Heart left ventricle (tissue), 13 donors: Measurements from ENCODE around the gene CHL1.

Experiments
- CTCF ChIP-seq, 12 donors: fragments of 200-600 bp; sonication (generic) in 4 of 12; IDR thresholded peaks; one replicate each; pipeline versions ENCODE4 v1.5.0 to v1.8.0; 2018 to 2022; ENCODE audit warnings: antibody characterized with exemption in 12 of 12, mild to moderate bottlenecking in 5 of 12
- POLR2A ChIP-seq, 2 donors: fragments of 450-650 bp; IDR thresholded peaks; one replicate each; pipeline ENCODE4 v1.6.1; 2017; ENCODE audit warnings: antibody characterized with exemption in 2 of 2, mild to moderate bottlenecking in 2 of 2, moderate library complexity in 2 of 2
- donor health status: ischemic (EF 13 %, LVEDD 7.1; RV severe dilation, severe dysfunction).
- donor health status: DM: no; HTN: yes; CAD: no.
- donor health status: DM: no; HTN: no; CAD: no.
- donor health status: ischemic (EF 25% LVEDD 6.9; RV normal size, moderate dysfunction).
- donor health status: ischemic (EF 25% LVEDD 5.7; RV mildly dilated, moderate dysfunction).
- donor health status: ischemic (EF 35%, LVEDD 5.7; RV mildly dilated, moderate dysfunction).
- donor health status: nonischemic (EF 11% LVEDD 7.7; RV severe dilation, severe dysfunction).
- donor health status: DM: yes; HTN: yes; CAD: no.
- donor health status: PGD.
- donor health status: ischemic (EF 29% LVEDD 5.4; RV normal size, mild dysfunction).
- donor health status: nonischemic (EF 23%, LVEDD 6.1; RV moderate dilation, normal function).

- TF ChIP-seq CTCF (IDR thresholded peaks at IDR 0.05) (no peak), POLR2A (IDR thresholded peaks at IDR 0.05) (no peak)
Observed at GRCh38 chr3:317012-317411, 120.4 kb downstream of the CHL1 start.
